GM12878 (cell line): ENCODE data around the gene SCNN1B.

Experiments
- CHD1 ChIP-seq: IDR thresholded peaks from 2 replicates; pipeline ENCODE4 v1.6.1; 2012; ENCODE audit warnings: low read depth, low read length, improper control_type of control experiment
- EP300 ChIP-seq, 2 experiments: fragments of 150-350 bp in 1 of 2; IDR thresholded peaks; 2 replicates each; pipeline ENCODE4 v1.6.1; 2011 to 2012; ENCODE audit warnings: low read depth in 2 of 2, low read length in 2 of 2, borderline replicate concordance in 1 of 2, improper control_type of control experiment in 1 of 2, inconsistent platforms in 1 of 2; ENCODE audit not compliant: control insufficient read depth in 1 of 2
- EZH2 ChIP-seq: IDR thresholded peaks from 2 replicates; pipeline ENCODE4 v1.6.1; 2012; ENCODE audit warnings: low read depth, mild to moderate bottlenecking, control low read depth, inconsistent platforms, low read length, borderline replicate concordance; ENCODE audit not compliant: control insufficient read depth
- MEF2A ChIP-seq: IDR thresholded peaks from 2 replicates; pipeline ENCODE4 v1.6.1; 2011; ENCODE audit warnings: low read depth, mild to moderate bottlenecking, low read length, moderate library complexity; ENCODE audit not compliant: insufficient read depth
- POLR2A ChIP-seq: IDR thresholded peaks from 2 replicates; pipeline ENCODE4 v1.6.1; 2011; ENCODE audit warnings: low read depth, mild to moderate bottlenecking, low read length
- POLR2AphosphoS5 ChIP-seq: IDR thresholded peaks from 2 replicates; pipeline ENCODE4 v1.6.1; 2011; ENCODE audit warnings: mild to moderate bottlenecking, low read length, inconsistent platforms
- SIX5 ChIP-seq: IDR thresholded peaks from 2 replicates; pipeline ENCODE4 v1.6.1; 2011; ENCODE audit warnings: mild to moderate bottlenecking, low read depth, low read length, moderate library complexity; ENCODE audit not compliant: severe bottlenecking
- TARDBP ChIP-seq: IDR thresholded peaks from 2 replicates; pipeline ENCODE4 v1.6.1; 2016; ENCODE audit warnings: borderline replicate concordance
- ZNF384 ChIP-seq: IDR thresholded peaks from 2 replicates; pipeline ENCODE4 v1.6.1; 2012; ENCODE audit warnings: low read depth, mild to moderate bottlenecking, low read length, improper control_type of control experiment, borderline replicate concordance
- TF ChIP-seq, protein P1 (sequence below), 3 experiments: IDR thresholded peaks in 2 of 3; conservative IDR thresholded peaks in 1 of 3; 2 replicates each; pipeline ENCODE4 v1.5.1; 2011; ENCODE audit warnings: low read depth in 3 of 3, low read length in 3 of 3, mild to moderate bottlenecking in 3 of 3, control low read depth in 2 of 3, moderate library complexity in 2 of 3, inconsistent platforms in 1 of 3, mixed read lengths in 1 of 3; ENCODE audit not compliant: control insufficient read depth in 2 of 3, insufficient read depth in 1 of 3; ENCODE audit errors: extremely low read depth in 1 of 3
- TF ChIP-seq, protein P2 (sequence below): fragments of 450-650 bp; IDR thresholded peaks from 2 replicates; pipeline ENCODE4 v1.6.1; 2016; ENCODE audit warnings: mild to moderate bottlenecking, moderate library complexity, borderline replicate concordance

DNA sequence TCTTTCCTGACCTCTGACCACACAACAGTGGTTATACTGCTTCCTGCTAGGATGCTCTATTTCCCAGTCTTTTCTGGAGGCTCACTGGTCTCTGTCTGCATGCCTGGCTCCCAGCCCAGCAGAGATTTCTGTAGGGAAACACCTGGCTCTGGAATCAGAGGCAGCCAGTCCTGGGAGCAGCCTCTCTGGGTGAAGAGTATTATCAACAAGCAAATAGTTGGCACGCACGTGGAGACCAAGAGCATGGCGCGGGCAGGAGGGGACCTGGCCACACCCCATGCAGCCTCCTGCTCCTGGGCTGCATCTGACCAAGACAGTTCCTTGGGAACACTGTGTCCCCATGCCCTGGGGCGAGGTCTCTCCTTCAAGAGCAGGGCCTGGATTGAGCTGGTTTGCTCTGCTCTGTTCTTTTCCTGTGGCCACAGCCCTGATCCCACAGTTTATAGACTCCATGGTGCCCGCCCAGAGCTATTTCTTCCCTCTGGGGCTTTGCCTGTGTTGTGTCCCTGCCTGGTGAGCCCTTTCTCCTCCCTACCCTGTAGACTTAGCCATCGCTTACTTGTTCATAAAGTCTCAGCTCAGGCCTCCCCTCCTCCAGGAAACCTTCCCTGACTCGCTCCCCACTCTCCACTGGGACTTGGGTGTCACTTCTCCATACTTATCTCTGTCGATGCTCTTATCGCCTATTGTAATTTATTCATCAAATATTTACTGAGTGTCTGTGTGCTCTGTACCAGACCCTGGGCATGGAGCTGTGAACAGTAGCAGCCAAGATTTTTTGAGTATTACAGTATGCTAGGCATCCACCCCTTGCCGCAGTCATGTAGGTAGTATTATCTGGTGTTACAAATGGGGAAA is 60.6 kb downstream of the SCNN1B start:
- TF ChIP-seq, protein P1, sequence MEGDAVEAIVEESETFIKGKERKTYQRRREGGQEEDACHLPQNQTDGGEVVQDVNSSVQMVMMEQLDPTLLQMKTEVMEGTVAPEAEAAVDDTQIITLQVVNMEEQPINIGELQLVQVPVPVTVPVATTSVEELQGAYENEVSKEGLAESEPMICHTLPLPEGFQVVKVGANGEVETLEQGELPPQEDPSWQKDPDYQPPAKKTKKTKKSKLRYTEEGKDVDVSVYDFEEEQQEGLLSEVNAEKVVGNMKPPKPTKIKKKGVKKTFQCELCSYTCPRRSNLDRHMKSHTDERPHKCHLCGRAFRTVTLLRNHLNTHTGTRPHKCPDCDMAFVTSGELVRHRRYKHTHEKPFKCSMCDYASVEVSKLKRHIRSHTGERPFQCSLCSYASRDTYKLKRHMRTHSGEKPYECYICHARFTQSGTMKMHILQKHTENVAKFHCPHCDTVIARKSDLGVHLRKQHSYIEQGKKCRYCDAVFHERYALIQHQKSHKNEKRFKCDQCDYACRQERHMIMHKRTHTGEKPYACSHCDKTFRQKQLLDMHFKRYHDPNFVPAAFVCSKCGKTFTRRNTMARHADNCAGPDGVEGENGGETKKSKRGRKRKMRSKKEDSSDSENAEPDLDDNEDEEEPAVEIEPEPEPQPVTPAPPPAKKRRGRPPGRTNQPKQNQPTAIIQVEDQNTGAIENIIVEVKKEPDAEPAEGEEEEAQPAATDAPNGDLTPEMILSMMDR (IDR thresholded peaks at IDR 0.05 in 2 of 3, conservative IDR thresholded peaks at IDR 0.05 in 1 of 3; ENCODE audit: control insufficient read depth in 2 of 3, extremely low read depth in 1 of 3, insufficient read depth in 1 of 3, low read depth in 3 of 3, low read length in 3 of 3): no peak
- TF ChIP-seq EP300 (IDR thresholded peaks at IDR 0.05; ENCODE audit: borderline replicate concordance in 1 of 2, control insufficient read depth in 1 of 2, low read depth in 2 of 2, low read length in 2 of 2): no peak
- TF ChIP-seq, protein P2, sequence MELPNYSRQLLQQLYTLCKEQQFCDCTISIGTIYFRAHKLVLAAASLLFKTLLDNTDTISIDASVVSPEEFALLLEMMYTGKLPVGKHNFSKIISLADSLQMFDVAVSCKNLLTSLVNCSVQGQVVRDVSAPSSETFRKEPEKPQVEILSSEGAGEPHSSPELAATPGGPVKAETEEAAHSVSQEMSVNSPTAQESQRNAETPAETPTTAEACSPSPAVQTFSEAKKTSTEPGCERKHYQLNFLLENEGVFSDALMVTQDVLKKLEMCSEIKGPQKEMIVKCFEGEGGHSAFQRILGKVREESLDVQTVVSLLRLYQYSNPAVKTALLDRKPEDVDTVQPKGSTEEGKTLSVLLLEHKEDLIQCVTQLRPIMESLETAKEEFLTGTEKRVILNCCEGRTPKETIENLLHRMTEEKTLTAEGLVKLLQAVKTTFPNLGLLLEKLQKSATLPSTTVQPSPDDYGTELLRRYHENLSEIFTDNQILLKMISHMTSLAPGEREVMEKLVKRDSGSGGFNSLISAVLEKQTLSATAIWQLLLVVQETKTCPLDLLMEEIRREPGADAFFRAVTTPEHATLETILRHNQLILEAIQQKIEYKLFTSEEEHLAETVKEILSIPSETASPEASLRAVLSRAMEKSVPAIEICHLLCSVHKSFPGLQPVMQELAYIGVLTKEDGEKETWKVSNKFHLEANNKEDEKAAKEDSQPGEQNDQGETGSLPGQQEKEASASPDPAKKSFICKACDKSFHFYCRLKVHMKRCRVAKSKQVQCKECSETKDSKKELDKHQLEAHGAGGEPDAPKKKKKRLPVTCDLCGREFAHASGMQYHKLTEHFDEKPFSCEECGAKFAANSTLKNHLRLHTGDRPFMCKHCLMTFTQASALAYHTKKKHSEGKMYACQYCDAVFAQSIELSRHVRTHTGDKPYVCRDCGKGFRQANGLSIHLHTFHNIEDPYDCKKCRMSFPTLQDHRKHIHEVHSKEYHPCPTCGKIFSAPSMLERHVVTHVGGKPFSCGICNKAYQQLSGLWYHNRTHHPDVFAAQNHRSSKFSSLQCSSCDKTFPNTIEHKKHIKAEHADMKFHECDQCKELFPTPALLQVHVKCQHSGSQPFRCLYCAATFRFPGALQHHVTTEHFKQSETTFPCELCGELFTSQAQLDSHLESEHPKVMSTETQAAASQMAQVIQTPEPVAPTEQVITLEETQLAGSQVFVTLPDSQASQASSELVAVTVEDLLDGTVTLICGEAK: no peak
- TF ChIP-seq TARDBP: no peak
- TF ChIP-seq EZH2: no peak
- no peak for TF ChIP-seq POLR2AphosphoS5
- TF ChIP-seq SIX5: no peak
- no peak for TF ChIP-seq POLR2A
- no peak for TF ChIP-seq MEF2A
- TF ChIP-seq ZNF384: no peak
- no peak for TF ChIP-seq CHD1
